WTC11 (cell line): ENCODE results near the gene KCNJ16. TPM values are rescaled to one million over a fixed set of nuclear protein-coding genes. Genes with fewer than 3 reads are reported as not detected.

Source experiments
- ATAC-seq: fragments of 200-7000 bp; cut with Tn5 transposase; 2 replicates; pipeline ENCODE4 v1.10.0; 2021; ENCODE audit warnings: mild to moderate bottlenecking, moderate library complexity
- CTCF ChIA-PET: fragments of 300-600 bp; sonication (Branson Sonifier 250); formaldehyde crosslinking; loops from one replicate; lab custom pipeline; 2021; ENCODE audit warnings: antibody characterized with exemption; lab: Charles Lee
- POLR2A ChIA-PET: fragments of 350-600 bp; sonication (Branson Sonifier 250); formaldehyde crosslinking; loops from one replicate; lab custom pipeline; 2021; ENCODE audit warnings: antibody characterized with exemption; lab: Charles Lee
- DNase-seq: peaks from one replicate; pipeline ENCODE4 v3.0.0; 2021; ENCODE audit warnings: low spot score
- H3K27ac Mint-ChIP-seq: 2 replicates; pipeline ENCODE4 v1.8.0; 2021; ENCODE audit warnings: mixed read lengths
- H3K27me3 Mint-ChIP-seq: 2 replicates; pipeline ENCODE4 v1.8.0; 2021; ENCODE audit warnings: low read depth, mild to moderate bottlenecking, moderate library complexity, mixed read lengths
- H3K36me3 Mint-ChIP-seq: 2 replicates; pipeline ENCODE4 v1.8.0; 2021; ENCODE audit warnings: mixed read lengths
- H3K4me1 Mint-ChIP-seq: 2 replicates; pipeline ENCODE4 v1.8.0; 2022; ENCODE audit warnings: mixed read lengths
- H3K4me3 Mint-ChIP-seq: 2 replicates; pipeline ENCODE4 v1.8.0; 2021; ENCODE audit warnings: mild to moderate bottlenecking, moderate library complexity, mixed read lengths
- H3K9me3 Mint-ChIP-seq: 2 replicates; pipeline ENCODE4 v1.8.0; 2021; ENCODE audit warnings: mixed read lengths
- ARID4B ChIP-seq: sonication (generic); formaldehyde crosslinking; IDR thresholded peaks from 2 replicates; pipeline ENCODE4 v1.8.0; 2023; ENCODE audit warnings: missing genetic modification reagents, mild to moderate bottlenecking, borderline replicate concordance
- ATF2 ChIP-seq: sonication (generic); formaldehyde crosslinking; IDR thresholded peaks from 2 replicates; pipeline ENCODE4 v1.8.1; 2022; ENCODE audit warnings: low read depth, missing genetic modification reagents, borderline replicate concordance
- ATF3 ChIP-seq: sonication (generic); formaldehyde crosslinking; conservative IDR thresholded peaks from 2 replicates; pipeline ENCODE4 v1.8.1; 2022; ENCODE audit warnings: mild to moderate bottlenecking, missing genetic modification reagents
- CBFB ChIP-seq: sonication (generic); formaldehyde crosslinking; IDR thresholded peaks from 2 replicates; pipeline ENCODE4 v1.8.1; 2022; ENCODE audit warnings: mild to moderate bottlenecking, low read depth, missing genetic modification reagents
- CTCF ChIP-seq: fragments of 200-600 bp; IDR thresholded peaks from 2 replicates; pipeline ENCODE4 v1.8.0; 2022; ENCODE audit warnings: antibody characterized with exemption
- E2F1 ChIP-seq: sonication (generic); formaldehyde crosslinking; IDR thresholded peaks from 2 replicates; pipeline ENCODE4 v1.8.0; 2022; ENCODE audit warnings: mild to moderate bottlenecking, missing genetic modification reagents
- FOXJ3 ChIP-seq: sonication (generic); formaldehyde crosslinking; IDR thresholded peaks from 2 replicates; pipeline ENCODE4 v1.9.0; 2021; ENCODE audit warnings: missing genetic modification reagents, mild to moderate bottlenecking, borderline replicate concordance
- HMGXB4 ChIP-seq: sonication (generic); formaldehyde crosslinking; IDR thresholded peaks from 2 replicates; pipeline ENCODE4 v1.8.1; 2023; ENCODE audit warnings: mild to moderate bottlenecking, moderate library complexity, missing genetic modification reagents
- MXD4 ChIP-seq: fragments of 250-450 bp; sonication (Bioruptor Pico); IDR thresholded peaks from 2 replicates; pipeline ENCODE4 v1.8.0; 2021; ENCODE audit warnings: mild to moderate bottlenecking, moderate library complexity, borderline replicate concordance
- MYBL2 ChIP-seq: sonication (generic); formaldehyde crosslinking; IDR thresholded peaks from 2 replicates; pipeline ENCODE4 v1.8.1; 2023; ENCODE audit warnings: mild to moderate bottlenecking, moderate library complexity, missing genetic modification reagents
- OVOL2 ChIP-seq: fragments of 250-450 bp; sonication (Bioruptor Pico); IDR thresholded peaks from 2 replicates; pipeline ENCODE4 v1.9.0; 2021; ENCODE audit warnings: mild to moderate bottlenecking, borderline replicate concordance
- PREB ChIP-seq: sonication (generic); formaldehyde crosslinking; IDR thresholded peaks from 2 replicates; pipeline ENCODE4 v1.8.1; 2022; ENCODE audit warnings: mild to moderate bottlenecking, missing genetic modification reagents, moderate library complexity, borderline replicate concordance
- PRRX2 ChIP-seq: fragments of 250-450 bp; sonication (Bioruptor Pico); IDR thresholded peaks from 2 replicates; pipeline ENCODE4 v1.8.0; 2021; ENCODE audit warnings: mild to moderate bottlenecking
- RELA ChIP-seq: sonication (generic); formaldehyde crosslinking; IDR thresholded peaks from 2 replicates; pipeline ENCODE4 v1.8.1; 2022; ENCODE audit warnings: missing genetic modification reagents, mild to moderate bottlenecking, borderline replicate concordance
- SP1 ChIP-seq: sonication (generic); formaldehyde crosslinking; conservative IDR thresholded peaks from 2 replicates; pipeline ENCODE4 v1.8.1; 2022; ENCODE audit warnings: missing genetic modification reagents
- ZNF263 ChIP-seq: sonication (generic); formaldehyde crosslinking; IDR thresholded peaks from 2 replicates; pipeline ENCODE4 v1.8.1; 2022; ENCODE audit warnings: low read depth, mild to moderate bottlenecking, moderate library complexity, missing genetic modification reagents
- ZNF425 ChIP-seq: fragments of 250-450 bp; sonication (Bioruptor Pico); conservative IDR thresholded peaks from 2 replicates; pipeline ENCODE4 v1.9.0; 2021; ENCODE audit warnings: mild to moderate bottlenecking
- total RNA-seq: library from RNA; stranded (reverse); gene quantifications from 3 replicates; pipeline ENCODE4 v1.2.3, GENCODE V29; 2021

KCNJ16 gene
- total RNA-seq, 1 experiment from 2014 or later, result not detected

GRCh38 chr17:70157151-70157550 is 82.1 kb downstream of the KCNJ16 start:
- H3K36me3 Mint-ChIP-seq, result no peaks in the 10 kb centered on the region
- H3K9me3 Mint-ChIP-seq, result no peaks in the 10 kb centered on the region
- no peaks in the 10 kb centered on the region for H3K4me1 Mint-ChIP-seq
- H3K27me3 Mint-ChIP-seq, result no peaks in the 10 kb centered on the region
- no peak overlapping the region for H3K27ac Mint-ChIP-seq
- POLR2A ChIA-PET, result no interaction called here
- no peak for TF ChIP-seq E2F1
- CTCF ChIA-PET, result no interaction called here
- ATAC-seq (no peak), DNase-seq (no peak)
- H3K4me3 Mint-ChIP-seq, result no peak overlapping the region

GRCh38 chr17:70158180-70158579 is 83.2 kb downstream of the KCNJ16 start:
- H3K27ac Mint-ChIP-seq, result no peak overlapping the region
- DNase-seq, result no peak
- POLR2A ChIA-PET, result no interaction called here
- H3K27me3 Mint-ChIP-seq, result no peaks in the 10 kb centered on the region
- H3K4me3 Mint-ChIP-seq, result no peak overlapping the region
- H3K36me3 Mint-ChIP-seq, result no peaks in the 10 kb centered on the region
- no peaks in the 10 kb centered on the region for H3K4me1 Mint-ChIP-seq
- TF ChIP-seq ZNF425, result no peak
- no peak for TF ChIP-seq ATF2 (CRISPR knock-in tag)
- TF ChIP-seq CTCF, result no peak
- no peak for TF ChIP-seq MXD4 (CRISPR knock-in tag)
- no peak for TF ChIP-seq MYBL2 (CRISPR knock-in tag)
- TF ChIP-seq ATF3, result no peak
- TF ChIP-seq ARID4B (CRISPR knock-in tag), result no peak
- no peak for TF ChIP-seq PREB (CRISPR knock-in tag)
- no peak for TF ChIP-seq HMGXB4
- no peak for TF ChIP-seq PRRX2
- no peak for TF ChIP-seq FOXJ3 (CRISPR knock-in tag)
- TF ChIP-seq CBFB, result no peak
- TF ChIP-seq OVOL2 (CRISPR knock-in tag), result no peak
- no peak for TF ChIP-seq ZNF263 (CRISPR knock-in tag)
- no peak for TF ChIP-seq RELA (CRISPR knock-in tag)
- no peak for TF ChIP-seq SP1
- no peak for TF ChIP-seq E2F1
- TF ChIP-seq, all 79 proteins: peak for 0
- CTCF ChIA-PET, result no interaction called here
- H3K9me3 Mint-ChIP-seq, result no peaks in the 10 kb centered on the region
- ATAC-seq, result no peak
